8988T (cell line): Measurements from ENCODE around the gene DENND2C.

Experiments
- DNase-seq: peaks from one replicate; pipeline ENCODE4 v3.0.0; 2011

Gene DENND2C

GRCh38 chr1:114540272-114540671 lies 129.6 kb downstream of the DENND2C start:
- no peak for DNase-seq

GRCh38 chr1:114536043-114536442 lies 133.8 kb downstream of the DENND2C start:
- DNase-seq, result no peak

GRCh38 chr1:114535401-114535800 lies 134.4 kb downstream of the DENND2C start:
- no peak for DNase-seq
